GM12874 (cell line): ENCODE results near the gene NISCH.

Source experiments
- CTCF ChIP-seq: IDR thresholded peaks from 2 replicates; pipeline ENCODE4 v1.5.1; 2011; ENCODE audit warnings: low read depth, mild to moderate bottlenecking, control low read depth, low read length, moderate library complexity; ENCODE audit not compliant: insufficient read depth

The NISCH gene

DNA sequence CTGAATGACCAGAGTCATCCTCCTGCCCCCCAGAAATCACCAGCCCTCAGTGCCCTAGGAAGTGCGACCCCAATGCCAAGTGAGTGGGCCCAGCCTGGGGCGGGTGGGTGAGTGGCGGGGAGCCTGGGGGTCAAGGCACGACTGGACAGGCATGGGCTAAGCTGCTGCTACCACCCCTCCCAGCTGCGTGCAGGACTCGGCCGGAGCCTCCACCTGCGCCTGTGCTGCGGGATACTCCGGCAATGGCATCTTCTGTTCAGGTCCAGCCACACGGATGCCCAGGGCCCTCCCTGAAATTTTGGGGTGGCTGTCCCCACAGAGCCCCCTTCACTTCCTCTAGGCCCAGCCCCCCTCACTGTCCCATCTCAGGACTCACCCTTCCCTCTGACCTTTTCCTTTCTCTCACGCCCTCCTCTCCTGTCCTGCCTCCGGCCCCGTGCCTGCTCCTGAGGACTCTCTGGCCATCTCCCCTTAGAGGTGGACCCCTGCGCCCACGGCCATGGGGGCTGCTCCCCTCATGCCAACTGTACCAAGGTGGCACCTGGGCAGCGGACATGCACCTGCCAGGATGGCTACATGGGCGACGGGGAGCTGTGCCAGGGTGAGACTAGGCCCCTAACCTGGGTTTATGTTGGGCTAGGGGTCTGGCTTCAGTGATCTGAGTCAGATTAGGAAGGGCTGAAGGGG, 61.2 kb downstream of the NISCH start:
- no peak for TF ChIP-seq CTCF

DNA sequence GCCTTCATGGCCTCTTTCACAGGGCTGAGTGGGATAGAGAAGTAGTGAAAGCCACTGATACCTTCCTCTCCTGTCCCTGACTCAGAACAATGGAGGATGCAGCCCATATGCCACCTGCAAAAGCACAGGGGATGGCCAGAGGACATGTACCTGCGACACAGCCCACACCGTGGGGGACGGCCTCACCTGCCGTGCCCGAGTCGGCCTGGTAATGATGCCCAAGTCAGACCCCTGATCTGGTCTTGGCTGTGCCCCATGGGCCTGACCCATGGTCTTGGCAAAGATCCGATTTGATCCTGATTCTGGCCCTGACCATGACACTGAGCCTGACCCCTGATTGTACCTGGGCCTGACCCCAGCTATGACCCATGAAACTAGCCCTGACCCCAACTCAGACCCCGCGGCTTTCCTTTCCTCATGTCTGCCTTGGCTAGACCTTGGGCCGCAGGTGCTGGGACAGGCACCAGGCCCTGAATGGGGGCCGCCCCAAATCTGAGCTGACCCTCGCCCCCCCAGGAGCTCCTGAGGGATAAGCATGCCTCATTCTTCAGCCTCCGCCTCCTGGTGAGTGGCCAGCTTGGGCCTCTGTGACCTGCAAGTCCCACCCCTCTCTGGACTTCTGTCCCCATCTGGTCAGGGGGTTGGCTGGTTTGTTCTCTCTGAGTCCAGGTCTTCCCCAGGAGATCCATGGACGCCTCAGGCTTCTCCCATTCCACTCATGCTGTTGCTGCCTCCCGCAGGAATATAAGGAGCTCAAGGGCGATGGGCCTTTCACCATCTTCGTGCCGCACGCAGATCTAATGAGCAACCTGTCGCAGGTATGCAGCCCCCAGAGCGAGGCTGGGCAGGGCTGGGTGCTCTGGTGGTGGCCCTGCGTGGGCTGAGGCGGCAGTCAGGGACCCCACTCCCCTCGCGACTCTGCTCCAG, 62.7 kb downstream of the NISCH start:
- no peak for TF ChIP-seq CTCF

DNA sequence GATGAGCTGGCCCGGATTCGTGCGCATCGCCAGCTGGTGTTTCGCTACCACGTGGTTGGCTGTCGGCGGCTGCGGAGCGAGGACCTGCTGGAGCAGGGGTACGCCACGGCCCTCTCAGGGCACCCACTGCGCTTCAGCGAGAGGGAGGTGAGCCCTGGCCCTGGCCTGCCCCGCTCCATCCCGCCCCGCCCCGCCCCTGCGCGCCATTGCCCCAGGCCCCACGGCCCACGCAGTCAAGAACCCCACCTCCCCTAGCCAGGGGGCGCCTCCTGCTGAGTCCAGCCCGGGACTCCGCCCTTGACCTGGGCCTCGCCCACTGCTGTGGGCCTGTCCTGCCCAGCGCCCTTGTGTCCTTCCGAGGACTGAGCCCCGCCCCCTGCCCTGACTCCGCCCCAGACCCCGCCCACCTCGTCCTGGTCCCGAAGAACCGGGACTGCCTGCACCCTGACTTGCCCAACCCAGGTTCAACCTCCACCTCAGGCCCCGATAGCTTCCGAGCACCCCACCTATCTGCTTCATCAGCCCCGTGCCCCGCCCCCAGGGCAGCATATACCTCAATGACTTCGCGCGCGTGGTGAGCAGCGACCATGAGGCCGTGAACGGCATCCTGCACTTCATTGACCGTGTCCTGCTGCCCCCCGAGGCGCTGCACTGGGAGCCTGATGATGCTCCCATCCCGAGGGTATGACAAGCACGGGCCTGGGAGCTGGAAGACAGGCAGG, 63.5 kb downstream of the NISCH start:
- no peak for TF ChIP-seq CTCF

DNA sequence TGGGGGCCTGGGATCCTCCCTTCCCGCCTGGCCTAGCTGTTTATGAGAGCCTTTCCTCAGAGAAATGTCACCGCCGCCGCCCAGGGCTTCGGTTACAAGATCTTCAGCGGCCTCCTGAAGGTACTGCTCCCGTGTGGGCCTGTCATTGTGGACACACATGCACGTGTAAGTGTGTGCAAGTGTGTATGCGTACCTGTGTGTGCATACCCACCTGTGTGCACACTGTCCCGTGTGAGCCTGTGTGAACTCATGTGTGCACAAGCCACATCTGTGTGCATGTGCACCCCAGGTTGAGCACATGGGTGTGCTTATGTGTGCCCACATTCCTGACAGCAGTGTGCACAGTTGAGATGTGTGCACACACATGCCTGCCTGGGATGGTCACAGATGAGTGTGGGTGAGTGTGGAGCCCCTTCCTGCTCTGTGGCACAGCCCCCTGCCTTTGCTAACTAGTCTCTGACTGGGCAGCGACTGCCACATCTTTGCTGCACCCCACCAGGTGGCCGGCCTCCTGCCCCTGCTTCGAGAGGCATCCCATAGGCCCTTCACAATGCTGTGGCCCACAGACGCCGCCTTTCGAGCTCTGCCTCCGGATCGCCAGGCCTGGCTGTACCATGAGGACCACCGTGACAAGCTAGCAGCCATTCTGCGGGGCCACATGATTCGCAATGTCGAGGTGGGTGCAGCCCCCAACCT, 64.2 kb downstream of the NISCH start:
- TF ChIP-seq CTCF = no peak

DNA sequence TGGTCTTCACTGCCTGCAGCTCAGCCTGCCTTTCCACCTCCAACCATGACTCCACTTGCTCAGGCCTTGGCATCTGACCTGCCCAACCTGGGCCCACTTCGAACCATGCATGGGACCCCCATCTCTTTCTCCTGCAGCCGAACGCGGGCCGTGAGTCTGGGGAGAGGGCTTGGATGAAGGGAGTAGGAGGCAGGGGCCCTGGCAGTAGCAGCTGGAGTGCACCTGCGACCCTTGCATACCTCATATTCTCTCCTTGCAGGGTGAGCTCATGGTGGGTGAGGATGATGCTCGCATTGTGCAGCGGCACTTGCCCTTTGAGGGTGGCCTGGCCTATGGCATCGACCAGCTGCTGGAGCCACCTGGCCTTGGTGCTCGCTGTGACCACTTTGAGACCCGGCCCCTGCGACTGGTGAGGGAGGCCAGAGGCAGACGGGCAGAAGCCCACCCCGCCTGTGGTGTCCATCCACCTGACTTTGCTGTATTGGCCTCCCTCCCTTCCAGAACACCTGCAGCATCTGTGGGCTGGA, 64.8 kb downstream of the NISCH start:
- TF ChIP-seq CTCF = no peak

DNA sequence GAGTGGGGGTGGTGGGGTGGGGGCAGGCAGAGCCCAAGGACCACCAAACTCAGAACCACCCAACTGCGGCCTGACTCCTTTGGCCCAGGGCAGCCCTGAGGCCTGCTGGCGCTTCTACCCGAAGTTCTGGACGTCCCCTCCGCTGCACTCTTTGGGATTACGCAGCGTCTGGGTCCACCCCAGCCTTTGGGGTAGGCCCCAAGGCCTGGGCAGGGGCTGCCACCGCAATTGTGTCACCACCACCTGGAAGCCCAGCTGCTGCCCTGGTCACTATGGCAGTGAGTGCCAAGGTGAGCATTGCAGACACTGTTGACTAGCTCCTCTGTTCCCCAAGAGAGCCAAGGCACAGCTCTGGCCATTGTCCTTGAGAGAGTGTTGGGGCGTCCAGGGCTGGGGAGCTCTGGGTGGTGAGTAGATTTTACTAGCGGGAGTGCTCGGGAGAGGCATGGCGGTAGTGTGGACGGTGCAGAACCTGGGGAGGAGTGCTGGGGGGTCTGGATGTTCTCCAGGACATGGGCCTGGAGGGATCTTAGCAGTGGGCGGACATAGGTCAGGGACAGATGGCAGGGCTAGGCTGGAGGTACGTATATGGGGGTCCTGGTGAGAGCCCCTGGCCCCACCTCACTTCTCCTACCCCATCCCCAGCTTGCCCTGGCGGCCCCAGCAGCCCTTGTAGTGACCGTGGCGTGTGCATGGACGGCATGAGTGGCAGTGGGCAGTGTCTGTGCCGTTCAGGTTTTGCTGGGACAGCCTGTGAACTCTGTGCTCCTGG, 65.5 kb downstream of the NISCH start:
- TF ChIP-seq CTCF = no peak
